Panc1 (cell line): ENCODE measurements around the gene SULT4A1. TPM values are rescaled to one million over a fixed set of nuclear protein-coding genes. Genes with fewer than 3 reads are reported as not detected.

ENCODE experiments used
- ATAC-seq: fragments of 200-7000 bp; cut with Tn5 transposase; 2 replicates; pipeline ENCODE4 v1.9.1; 2020; ENCODE audit warnings: mild to moderate bottlenecking, moderate library complexity
- BruUV-seq: library from RNA; stranded (reverse); fragments of 400-500 nt; replicated peaks from 2 replicates; lab custom pipeline; 2021; lab: Mats Ljungman, UMichigan
- CTCF ChIA-PET: fragments of 300-600 bp; sonication (Branson Sonifier 250); formaldehyde crosslinking; loops from one replicate; lab custom pipeline; 2022; ENCODE audit warnings: antibody characterized with exemption; lab: Charles Lee
- POLR2A ChIA-PET: fragments of 300-600 bp; sonication (Branson Sonifier 250); formaldehyde crosslinking; loops from one replicate; lab custom pipeline; 2022; ENCODE audit warnings: antibody characterized with exemption; lab: Charles Lee
- DNase-seq: peaks from one replicate; pipeline ENCODE4 v3.0.0-alpha.2; 2010; ENCODE audit warnings: low read depth, low spot score
- H3K27ac ChIP-seq: 2 replicates; pipeline ENCODE4 v1.5.1; 2011; ENCODE audit warnings: mild to moderate bottlenecking, low read length, inconsistent platforms
- H3K27me3 ChIP-seq: fragments of 200-500 bp; sonication (Bioruptor generic); 2 replicates; pipeline ENCODE4 v1.6.0; 2014; ENCODE audit warnings: low read length, inconsistent platforms; ENCODE audit not compliant: control insufficient read depth, insufficient read depth
- H3K36me3 ChIP-seq: fragments of 200-500 bp; sonication (Bioruptor generic); 2 replicates; pipeline ENCODE4 v1.5.1; 2014; ENCODE audit warnings: inconsistent platforms, mild to moderate bottlenecking, low read length, moderate library complexity; ENCODE audit not compliant: control insufficient read depth, insufficient read depth
- H3K4me1 ChIP-seq: 2 replicates; pipeline ENCODE4 v1.5.1; 2011; ENCODE audit warnings: inconsistent platforms, mild to moderate bottlenecking, low read length, moderate library complexity; ENCODE audit not compliant: control insufficient read depth, insufficient read depth
- H3K4me3 ChIP-seq, 2 experiments: 2 replicates each; pipeline ENCODE4 v1.5.1; 2011 to 2012; ENCODE audit warnings: low read depth in 2 of 2, low read length in 2 of 2, mild to moderate bottlenecking in 2 of 2, inconsistent platforms in 1 of 2, moderate library complexity in 1 of 2
- H3K9me3 ChIP-seq: fragments of 200-500 bp; sonication (Bioruptor generic); 2 replicates; pipeline ENCODE4 v1.5.1; 2014; ENCODE audit warnings: low read depth, mild to moderate bottlenecking, inconsistent platforms, low read length, moderate library complexity; ENCODE audit not compliant: control insufficient read depth, insufficient read depth
- CTCF ChIP-seq: fragments of 450-650 bp; IDR thresholded peaks from 2 replicates; pipeline ENCODE4 v1.5.1; 2017; ENCODE audit warnings: mild to moderate bottlenecking
- POLR2AphosphoS5 ChIP-seq: IDR thresholded peaks from 2 replicates; pipeline ENCODE4 v1.6.1; 2012; ENCODE audit warnings: mild to moderate bottlenecking, low read depth, low read length, moderate library complexity
- REST ChIP-seq, 2 experiments: IDR thresholded peaks; 2 replicates each; pipeline ENCODE4 v1.6.1; 2011 to 2012; ENCODE audit warnings: low read depth in 2 of 2, control low read depth in 1 of 2, low read length in 1 of 2, mild to moderate bottlenecking in 1 of 2, moderate library complexity in 1 of 2; ENCODE audit not compliant: insufficient read depth in 1 of 2
- SIN3A ChIP-seq: IDR thresholded peaks from 2 replicates; pipeline ENCODE4 v1.6.1; 2012; ENCODE audit warnings: low read depth, mild to moderate bottlenecking, low read length, moderate library complexity, borderline replicate concordance; ENCODE audit not compliant: insufficient read depth
- TCF7L2 ChIP-seq: IDR thresholded peaks from 2 replicates; pipeline ENCODE4 v1.6.1; 2011; ENCODE audit warnings: mild to moderate bottlenecking, low read depth, low read length, inconsistent platforms
- in situ Hi-C: cut with HindIII; loops from 2 replicates; pipeline ENCODE4 v1.10.0; 2016; ENCODE audit warnings: low sequenced_read_pairs, low pct_unique_long_range_greater_than_20kb
- intact Hi-C: fragments of 100-400 bp; cut with micrococcal nuclease; formaldehyde crosslinking; loops from one replicate; pipeline ENCODE4 v1.10.0; 2022; ENCODE audit not compliant: unreplicated experiment
- total RNA-seq: library from RNA; stranded (reverse); gene quantifications from one replicate; pipeline ENCODE4 v1.2.1, GENCODE V29; 2021; ENCODE audit not compliant: unreplicated experiment

The SULT4A1 gene
- total RNA-seq, 1 experiment from 2014 or later, result 12.0 TPM

GRCh38 chr22:43828725-43828997, 33.7 kb downstream of the SULT4A1 start:
- TF ChIP-seq CTCF (no peak), SIN3A (no peak), POLR2AphosphoS5 (no peak), REST (IDR thresholded peaks at IDR 0.05; ENCODE audit: insufficient read depth in 1 of 2, low read depth in 2 of 2, low read length in 1 of 2) (no peak), TCF7L2 (no peak)
- H3K36me3 ChIP-seq, result no peaks in the 10 kb centered on the region
- intact Hi-C loops, result no loop called here
- DNase-seq (no peak), ATAC-seq (no peak)
- CTCF ChIA-PET, result no interaction called here
- H3K4me1 ChIP-seq, result no peaks in the 10 kb centered on the region
- H3K27me3 ChIP-seq, result no peaks in the 10 kb centered on the region
- in situ Hi-C loops, result no loop called here
- POLR2A ChIA-PET, result no interaction called here
- H3K9me3 ChIP-seq, result no peaks in the 10 kb centered on the region
- no TSS peak for BruUV-seq
- H3K27ac ChIP-seq, result no peak overlapping the region
- no peak overlapping the region for H3K4me3 ChIP-seq

- no peaks in the 10 kb centered on the region for H3K27me3 ChIP-seq
- intact Hi-C loops (no loop called here), in situ Hi-C loops (no loop called here)
- no peak for DNase-seq
- TF ChIP-seq REST (IDR thresholded peaks at IDR 0.05; ENCODE audit: insufficient read depth in 1 of 2, low read depth in 2 of 2, low read length in 1 of 2) (no peak), SIN3A (no peak), POLR2AphosphoS5 (no peak), CTCF (no peak), TCF7L2 (no peak)
- BruUV-seq, result no TSS peak
- CTCF ChIA-PET, result no interaction called here
- H3K9me3 ChIP-seq, result no peaks in the 10 kb centered on the region
- H3K4me3 ChIP-seq, result no peak overlapping the region
- POLR2A ChIA-PET, result no interaction called here
- H3K27ac ChIP-seq, result no peak overlapping the region
- H3K36me3 ChIP-seq, result no peaks in the 10 kb centered on the region
- ATAC-seq, result no peak
- H3K4me1 ChIP-seq, result no peaks in the 10 kb centered on the region
Measured at GRCh38 chr22:43827926-43828724, 34.2 kb downstream of the SULT4A1 start.
